Measurements from ENCODE around the gene NCAPH2.

The NCAPH2 gene

GRCh38 chr22:50548040-50548920 lies 40.3 kb downstream of the NCAPH2 start:
- no peak for FAIRE-seq
- TF ChIP-seq CTCF (IDR thresholded peaks at IDR 0.05; ENCODE audit: insufficient read depth, missing control alignments): no peak
- DNase-seq (ENCODE audit: insufficient read length, low spot score): no peak

GRCh38 chr22:50548921-50549790 lies 41.1 kb downstream of the NCAPH2 start:
- TF ChIP-seq CTCF (IDR thresholded peaks at IDR 0.05; ENCODE audit: insufficient read depth, missing control alignments): no peak
- no peak for DNase-seq (ENCODE audit: insufficient read length, low spot score)
- no peak for FAIRE-seq

- DNase-seq (ENCODE audit: insufficient read length, low spot score) (no peak), FAIRE-seq (no peak)
- no peak for TF ChIP-seq CTCF (IDR thresholded peaks at IDR 0.05; ENCODE audit: insufficient read depth, missing control alignments)
Observed at GRCh38 chr22:50550395-50550794, 42.4 kb downstream of the NCAPH2 start.

- no peak for TF ChIP-seq CTCF (IDR thresholded peaks at IDR 0.05; ENCODE audit: insufficient read depth, missing control alignments)
- FAIRE-seq (no peak), DNase-seq (ENCODE audit: insufficient read length, low spot score) (no peak)
Observed at GRCh38 chr22:50551160-50551752, 43.2 kb downstream of the NCAPH2 start.

GRCh38 chr22:50553310-50553709 lies 45.3 kb downstream of the NCAPH2 start:
- FAIRE-seq (no peak), DNase-seq (ENCODE audit: insufficient read length, low spot score) (no peak)
- no peak for TF ChIP-seq CTCF (IDR thresholded peaks at IDR 0.05; ENCODE audit: insufficient read depth, missing control alignments)

GRCh38 chr22:50556703-50557102 lies 48.7 kb downstream of the NCAPH2 start:
- DNase-seq (ENCODE audit: insufficient read length, low spot score) (no peak), FAIRE-seq (no peak)
- TF ChIP-seq CTCF (IDR thresholded peaks at IDR 0.05; ENCODE audit: insufficient read depth, missing control alignments): no peak
